22Rv1 (cell line): Measurements from ENCODE around the gene LEO1.

Experiments
- H3K27ac ChIP-seq: fragments of 450-650 bp; 2 replicates; pipeline ENCODE4 v1.5.1; 2017
- ZFX ChIP-seq: fragments of 450-650 bp; IDR thresholded peaks from 2 replicates; pipeline ENCODE4 v1.6.1; 2017; ENCODE audit warnings: antibody characterized with exemption, borderline replicate concordance
- TF ChIP-seq, protein P1 (sequence below): fragments of 450-650 bp; IDR thresholded peaks from 2 replicates; pipeline ENCODE4 v1.5.1; 2017; ENCODE audit warnings: mild to moderate bottlenecking

LEO1 gene

DNA sequence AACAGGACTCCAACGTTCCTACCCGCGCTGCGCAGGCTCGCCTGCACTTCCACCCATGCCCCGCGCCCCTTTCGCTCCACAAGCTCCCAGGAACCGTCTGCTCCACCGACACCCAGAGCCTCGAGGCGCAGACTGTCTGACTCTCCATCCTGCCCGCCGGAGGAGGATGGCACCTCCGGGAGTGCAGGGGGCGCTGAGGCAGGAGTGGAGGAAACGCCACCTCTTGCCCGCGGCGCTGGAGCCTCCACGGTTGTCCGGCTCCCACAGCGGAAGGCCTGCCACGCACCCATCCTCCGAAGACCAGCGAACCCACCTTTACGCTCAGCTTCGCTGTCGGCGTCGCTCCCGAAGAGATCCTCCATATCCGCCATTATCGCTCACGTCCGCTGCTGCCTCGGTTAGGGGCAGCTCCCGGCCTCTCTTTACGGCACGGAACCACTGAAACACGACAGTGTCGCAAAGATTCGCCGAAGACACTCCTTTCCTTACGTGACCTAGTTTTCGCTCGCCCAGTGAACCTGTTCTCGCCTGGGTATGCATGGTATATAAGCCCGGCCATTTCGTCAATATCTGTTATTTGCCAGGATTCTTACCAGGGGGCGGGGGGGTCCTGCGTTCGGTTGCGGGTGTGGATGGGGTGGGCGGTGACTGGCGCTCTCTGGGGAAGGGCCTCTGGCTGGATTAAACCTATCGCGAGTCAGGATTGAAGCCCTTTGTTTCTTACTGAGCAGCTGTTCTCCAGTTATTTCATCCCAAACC lies at the start of gene LEO1:
Gene LEO1, minus strand, starts transcription at position 404 of the 759 bp plus-strand sequence. Its CDS starts 33 bp downstream, at position 371.
- TF ChIP-seq ZFX, result no peak
- TF ChIP-seq, protein P1, sequence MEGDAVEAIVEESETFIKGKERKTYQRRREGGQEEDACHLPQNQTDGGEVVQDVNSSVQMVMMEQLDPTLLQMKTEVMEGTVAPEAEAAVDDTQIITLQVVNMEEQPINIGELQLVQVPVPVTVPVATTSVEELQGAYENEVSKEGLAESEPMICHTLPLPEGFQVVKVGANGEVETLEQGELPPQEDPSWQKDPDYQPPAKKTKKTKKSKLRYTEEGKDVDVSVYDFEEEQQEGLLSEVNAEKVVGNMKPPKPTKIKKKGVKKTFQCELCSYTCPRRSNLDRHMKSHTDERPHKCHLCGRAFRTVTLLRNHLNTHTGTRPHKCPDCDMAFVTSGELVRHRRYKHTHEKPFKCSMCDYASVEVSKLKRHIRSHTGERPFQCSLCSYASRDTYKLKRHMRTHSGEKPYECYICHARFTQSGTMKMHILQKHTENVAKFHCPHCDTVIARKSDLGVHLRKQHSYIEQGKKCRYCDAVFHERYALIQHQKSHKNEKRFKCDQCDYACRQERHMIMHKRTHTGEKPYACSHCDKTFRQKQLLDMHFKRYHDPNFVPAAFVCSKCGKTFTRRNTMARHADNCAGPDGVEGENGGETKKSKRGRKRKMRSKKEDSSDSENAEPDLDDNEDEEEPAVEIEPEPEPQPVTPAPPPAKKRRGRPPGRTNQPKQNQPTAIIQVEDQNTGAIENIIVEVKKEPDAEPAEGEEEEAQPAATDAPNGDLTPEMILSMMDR, result peak; percentile 54
- H3K27ac ChIP-seq, result peak within 1 kb of the TSS; percentile 83

DNA sequence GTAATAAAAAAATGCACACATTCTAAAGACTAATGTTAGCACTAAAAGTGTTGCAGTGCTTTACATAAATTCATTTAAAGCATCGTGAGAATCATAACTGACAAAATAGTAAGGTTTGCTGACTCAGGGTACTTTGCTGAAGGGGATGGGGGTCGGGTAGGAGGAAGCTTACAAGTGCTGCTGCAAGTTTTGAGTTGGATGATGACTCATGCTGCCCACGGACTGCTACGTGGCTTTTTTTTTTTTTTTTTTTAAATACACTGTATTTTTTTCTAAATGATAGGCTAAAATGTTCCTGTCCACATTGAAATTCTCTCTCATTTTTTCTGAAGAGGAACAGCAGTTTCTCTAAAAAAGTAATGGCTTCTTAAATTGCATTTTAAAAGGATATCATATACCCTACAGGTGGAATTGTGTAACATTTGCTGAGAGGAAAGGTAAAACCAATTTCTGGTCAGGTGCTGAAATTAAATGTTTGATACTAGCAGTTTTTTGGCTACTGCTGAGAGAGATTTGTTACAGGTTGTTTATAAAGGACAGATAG lies 49.6 kb upstream of the LEO1 start:
- H3K27ac ChIP-seq, result peak overlapping the region; percentile 98
- TF ChIP-seq ZFX, result no peak
- TF ChIP-seq, protein P1, result no peak

DNA sequence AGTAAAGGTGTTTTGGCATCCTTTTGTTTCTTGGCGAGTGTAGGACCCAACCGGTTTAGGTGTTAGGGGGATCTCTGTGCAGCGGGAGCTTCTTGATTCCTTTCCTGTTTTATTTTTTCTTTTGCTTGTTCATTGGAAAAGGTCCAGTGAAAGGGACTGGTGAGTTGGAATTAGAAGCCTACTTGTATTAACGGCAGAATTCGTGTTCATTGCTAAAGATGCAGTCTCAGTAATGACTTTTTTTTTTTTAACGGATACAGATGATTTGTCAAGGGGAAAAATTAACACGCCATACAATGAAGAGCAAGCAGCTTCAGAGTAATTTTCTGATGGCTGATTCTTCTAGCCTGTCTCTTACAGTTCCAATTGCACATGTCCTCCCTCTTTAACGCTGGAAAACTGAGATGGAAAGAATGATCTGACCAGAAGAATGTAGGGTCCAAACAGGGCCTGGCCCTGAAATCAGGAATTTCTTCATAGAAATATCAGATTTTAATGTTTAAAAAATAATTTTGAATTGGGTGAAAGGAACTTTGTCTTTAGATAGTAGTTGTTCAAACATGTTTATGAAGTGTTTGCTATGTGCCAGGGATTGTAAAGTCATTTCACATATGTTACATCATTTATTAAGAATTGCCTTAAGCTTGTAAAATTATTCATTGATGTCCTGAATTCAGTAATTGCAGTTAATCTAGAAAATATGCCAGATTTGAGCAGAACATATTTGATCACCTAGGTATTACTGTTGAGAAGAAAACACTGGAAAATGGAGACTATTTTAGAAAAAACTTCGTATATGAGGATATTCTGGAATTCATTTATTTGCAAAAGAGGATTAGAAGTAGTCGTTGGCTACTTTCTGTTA lies 48.9 kb upstream of the LEO1 start:
- TF ChIP-seq, protein P1, result no peak
- TF ChIP-seq ZFX, result no peak
- peak overlapping the region; percentile 98 for H3K27ac ChIP-seq

DNA sequence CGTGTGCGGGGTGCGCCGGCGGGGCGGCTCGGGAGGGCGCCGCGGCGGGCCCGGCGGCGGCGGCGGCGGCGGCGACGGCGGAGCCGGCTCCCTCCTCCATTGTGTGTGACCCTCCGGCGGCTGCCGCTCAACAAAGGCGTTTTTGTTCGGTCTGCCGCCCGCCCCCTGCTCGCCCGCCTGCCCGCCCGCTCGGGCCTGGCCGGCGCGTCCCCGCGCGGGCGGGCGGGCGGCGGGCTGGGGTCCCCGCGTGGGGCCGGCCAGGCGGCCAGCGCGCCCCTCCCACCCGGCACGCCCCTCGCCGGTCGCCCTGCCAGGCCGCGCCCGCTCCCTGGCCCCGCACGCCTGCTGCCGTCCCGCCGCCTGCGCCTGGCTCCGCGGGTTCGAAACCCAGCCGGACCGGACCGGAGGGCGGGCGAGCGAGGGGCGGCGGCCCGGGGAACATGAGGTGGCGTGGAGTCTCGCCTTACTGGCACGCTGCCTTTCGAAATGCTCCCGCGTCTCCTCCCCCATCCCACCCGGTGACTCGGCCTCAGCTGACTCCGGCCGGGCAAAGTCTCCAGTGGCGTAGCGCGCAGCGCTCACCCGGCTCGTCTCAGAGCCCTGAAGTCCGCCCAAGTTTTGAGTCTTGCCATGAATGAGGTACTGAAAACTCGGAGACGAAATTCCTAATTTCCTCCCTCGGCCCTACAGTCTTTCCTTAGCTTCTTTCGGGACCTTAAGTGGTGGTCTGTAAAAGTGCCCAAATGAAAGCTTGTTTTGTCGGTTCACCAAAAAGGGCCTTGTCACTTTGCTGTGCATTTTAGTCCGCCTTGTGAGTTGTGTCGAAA lies 48.0 kb upstream of the LEO1 start:
- H3K27ac ChIP-seq, result peak overlapping the region; percentile 98
- TF ChIP-seq ZFX, result no peak
- TF ChIP-seq, protein P1, result no peak; the same call in 1 of the 2 replicates

DNA sequence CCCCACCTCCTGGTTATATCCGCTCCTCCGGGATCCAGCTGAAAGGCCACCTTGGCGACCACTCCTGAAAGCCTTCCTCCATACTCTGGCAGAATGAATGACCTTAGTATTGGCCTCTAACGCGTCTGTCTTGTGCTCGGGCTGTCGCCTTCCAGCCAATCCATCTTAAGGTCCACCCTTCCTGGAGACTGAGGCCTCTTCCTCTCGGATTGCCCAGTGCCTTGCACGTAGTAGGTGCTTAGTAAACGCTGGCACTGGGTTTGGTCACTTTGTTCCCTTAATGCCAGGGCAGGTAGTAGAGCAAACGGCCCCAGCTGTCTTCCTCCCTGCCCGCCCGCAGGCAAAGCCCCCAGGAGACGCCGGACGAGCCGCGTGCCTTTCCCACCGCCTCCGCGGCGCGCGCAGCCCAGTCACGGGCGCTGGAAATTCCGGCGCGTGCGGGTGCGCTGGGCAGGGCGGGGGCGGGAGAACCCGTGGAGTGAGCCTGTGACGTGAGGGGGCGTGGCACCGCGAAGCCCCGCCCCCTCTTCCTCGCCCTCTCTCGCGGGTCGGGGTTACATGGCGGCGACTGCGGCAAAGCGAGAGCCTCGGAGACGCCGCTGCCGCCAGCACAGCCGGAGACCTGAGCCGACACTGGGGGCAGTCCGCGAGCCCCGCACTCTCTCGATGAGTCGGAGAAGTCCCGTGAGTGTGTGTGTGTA lies 47.3 kb upstream of the LEO1 start, which contains the start of gene MAPK6:
Gene MAPK6, plus strand, starts transcription at position 527 of the 701 bp plus-strand sequence. CDS start 27,242 bp downstream, outside the sequence.
- TF ChIP-seq ZFX, result no peak
- TF ChIP-seq, protein P1, result no peak; the same call in 1 of the 2 replicates
- H3K27ac ChIP-seq, result peak within 1 kb of the TSS; percentile 98

DNA sequence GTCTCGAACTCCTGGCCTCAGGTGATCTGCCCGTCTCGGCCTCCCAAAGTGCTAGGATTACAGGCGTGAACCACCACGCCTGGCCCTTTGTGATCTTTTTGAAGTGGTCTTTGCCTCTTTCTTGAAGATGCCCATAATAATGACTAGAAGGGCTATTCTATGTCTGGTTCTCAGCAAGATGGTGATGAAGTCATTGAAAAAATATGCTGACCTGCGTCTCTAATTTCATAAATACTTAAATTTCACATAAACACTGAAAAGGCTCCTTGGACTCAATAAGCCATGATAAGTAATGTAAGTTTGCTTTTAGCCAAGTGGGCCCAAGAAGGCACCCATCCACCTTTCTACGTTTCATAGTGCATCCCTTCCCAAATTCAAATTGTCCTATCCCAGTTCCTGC lies 46.7 kb upstream of the LEO1 start:
- no peak overlapping the region; the same call in 1 of the 2 replicates for H3K27ac ChIP-seq
- no peak for TF ChIP-seq ZFX
- TF ChIP-seq, protein P1, result no peak
